22Rv1 (cell line): ENCODE measurements around the gene NLRC5.
A peak's percentile ranks its signal among the peaks of the same experiment; 100 is the strongest.

Experiments
- H3K27ac ChIP-seq: fragments of 450-650 bp; 2 replicates; pipeline ENCODE4 v1.5.1; 2017
- ZFX ChIP-seq: fragments of 450-650 bp; IDR thresholded peaks from 2 replicates; pipeline ENCODE4 v1.6.1; 2017; ENCODE audit warnings: antibody characterized with exemption, borderline replicate concordance
- TF ChIP-seq, protein P1 (sequence below): fragments of 450-650 bp; IDR thresholded peaks from 2 replicates; pipeline ENCODE4 v1.5.1; 2017; ENCODE audit warnings: mild to moderate bottlenecking

The NLRC5 gene

DNA sequence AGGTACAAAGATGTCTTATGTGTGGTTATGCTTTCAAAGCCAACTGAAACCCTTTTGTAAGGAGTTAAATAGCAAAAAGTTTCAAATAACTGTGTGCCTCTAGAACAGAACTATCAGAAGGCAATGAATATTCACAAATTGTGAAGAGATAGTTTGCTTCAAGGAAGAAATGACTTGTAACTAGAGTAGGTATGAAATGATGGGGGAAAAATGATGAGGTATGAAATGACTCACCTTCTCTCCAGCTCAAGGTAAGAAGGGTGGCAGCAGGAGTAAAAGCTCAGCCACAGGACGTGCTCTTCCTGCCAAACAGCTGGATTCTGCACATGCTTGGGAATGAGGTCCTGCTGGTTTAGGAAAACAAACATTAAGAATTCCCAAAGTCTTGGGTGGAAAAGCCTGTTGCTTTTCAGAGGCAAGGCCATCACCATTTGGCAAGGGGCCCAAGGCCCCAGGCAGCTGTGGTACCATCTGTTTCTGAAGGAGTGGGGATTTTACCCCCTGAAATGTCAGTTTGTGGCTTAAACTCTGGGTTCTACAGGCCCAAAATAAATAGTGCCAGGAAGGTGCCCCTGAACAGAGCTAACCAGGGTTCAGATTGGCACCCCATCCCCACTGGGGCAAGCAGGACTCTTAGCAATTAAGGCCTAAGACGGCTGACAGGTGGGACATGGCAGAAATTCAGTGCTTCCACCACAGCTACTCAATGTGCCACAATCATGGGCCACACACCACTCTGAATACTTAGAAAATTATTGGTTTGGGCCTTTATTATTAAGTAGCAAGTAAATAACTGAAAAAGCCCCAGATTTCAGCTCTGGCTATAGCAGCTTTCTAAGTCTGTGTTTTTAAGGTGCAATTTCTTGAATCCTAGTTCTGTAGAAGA is 44.2 kb upstream of the NLRC5 start:
- no peak for TF ChIP-seq ZFX
- TF ChIP-seq, protein P1, sequence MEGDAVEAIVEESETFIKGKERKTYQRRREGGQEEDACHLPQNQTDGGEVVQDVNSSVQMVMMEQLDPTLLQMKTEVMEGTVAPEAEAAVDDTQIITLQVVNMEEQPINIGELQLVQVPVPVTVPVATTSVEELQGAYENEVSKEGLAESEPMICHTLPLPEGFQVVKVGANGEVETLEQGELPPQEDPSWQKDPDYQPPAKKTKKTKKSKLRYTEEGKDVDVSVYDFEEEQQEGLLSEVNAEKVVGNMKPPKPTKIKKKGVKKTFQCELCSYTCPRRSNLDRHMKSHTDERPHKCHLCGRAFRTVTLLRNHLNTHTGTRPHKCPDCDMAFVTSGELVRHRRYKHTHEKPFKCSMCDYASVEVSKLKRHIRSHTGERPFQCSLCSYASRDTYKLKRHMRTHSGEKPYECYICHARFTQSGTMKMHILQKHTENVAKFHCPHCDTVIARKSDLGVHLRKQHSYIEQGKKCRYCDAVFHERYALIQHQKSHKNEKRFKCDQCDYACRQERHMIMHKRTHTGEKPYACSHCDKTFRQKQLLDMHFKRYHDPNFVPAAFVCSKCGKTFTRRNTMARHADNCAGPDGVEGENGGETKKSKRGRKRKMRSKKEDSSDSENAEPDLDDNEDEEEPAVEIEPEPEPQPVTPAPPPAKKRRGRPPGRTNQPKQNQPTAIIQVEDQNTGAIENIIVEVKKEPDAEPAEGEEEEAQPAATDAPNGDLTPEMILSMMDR, result no peak
- peak overlapping the region; percentile 27; the same call in 1 of the 2 replicates for H3K27ac ChIP-seq

DNA sequence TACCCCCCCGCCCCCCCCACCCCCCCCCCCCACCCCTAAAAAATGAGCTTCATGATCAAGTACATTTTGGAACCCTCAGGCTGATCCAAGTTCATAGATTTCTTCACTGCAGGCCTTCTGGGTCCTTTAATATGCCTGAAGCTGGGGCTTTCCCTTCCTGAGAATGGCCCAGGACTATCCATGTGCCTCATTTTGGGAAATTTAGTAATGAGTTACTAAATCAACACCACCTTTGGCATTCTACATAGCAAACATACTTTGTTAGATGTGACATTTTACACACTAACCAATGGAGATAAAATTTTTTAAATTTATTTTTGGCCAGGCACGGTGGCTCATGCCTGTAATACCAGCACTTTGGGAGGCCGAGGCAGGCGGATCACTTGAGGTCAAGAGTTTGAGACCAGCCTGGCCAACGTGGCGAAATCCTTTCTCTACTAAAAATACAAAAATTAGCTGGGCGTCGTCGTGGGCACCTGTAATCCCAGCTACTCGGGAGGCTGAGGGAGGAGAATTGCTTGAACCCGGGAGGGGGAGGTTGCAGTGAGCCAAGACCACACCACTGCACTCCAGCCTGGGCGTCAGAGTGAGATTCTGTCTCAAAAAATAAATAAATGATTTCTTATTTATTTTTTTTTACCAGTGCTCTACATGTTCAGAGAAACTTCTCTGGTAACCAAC is 43.4 kb upstream of the NLRC5 start:
- no peak for TF ChIP-seq ZFX
- TF ChIP-seq, protein P1, result no peak
- H3K27ac ChIP-seq, result peak overlapping the region; percentile 35; the same call in 1 of the 2 replicates

- H3K27ac ChIP-seq, result peak overlapping the region; percentile 35
- TF ChIP-seq, protein P1, result no peak
Measured at GRCh38 chr16:56946767-56947603, 42.4 kb upstream of the NLRC5 start.

- peak overlapping the region; percentile 35; the same call in 1 of the 2 replicates for H3K27ac ChIP-seq
- TF ChIP-seq, protein P1, result no peak
- no peak for TF ChIP-seq ZFX
Measured at GRCh38 chr16:56947604-56947995, 41.8 kb upstream of the NLRC5 start.

GRCh38 chr16:56948234-56948633 is 41.1 kb upstream of the NLRC5 start:
- 0 out of 2 replicates have a peak overlapping the region, but pooled peaks have one; percentile 35 for H3K27ac ChIP-seq
- TF ChIP-seq, protein P1, result no peak
- no peak for TF ChIP-seq ZFX

GRCh38 chr16:56950051-56950450 is 39.3 kb upstream of the NLRC5 start:
- H3K27ac ChIP-seq, result no peak overlapping the region
- TF ChIP-seq ZFX, result no peak
- TF ChIP-seq, protein P1, result no peak
